Rectal smooth muscle tissue (tissue), 1 donor: ENCODE results near the gene LAMA3.

Experiments used
- H3K27ac ChIP-seq: one replicate; pipeline ENCODE4 v1.7.0; 2013; ENCODE audit warnings: low read depth, low read length, inconsistent platforms
- H3K27me3 ChIP-seq: one replicate; pipeline ENCODE4 v1.7.0; 2013; ENCODE audit warnings: low read length; ENCODE audit not compliant: control insufficient read depth, insufficient read depth
- H3K36me3 ChIP-seq: one replicate; pipeline ENCODE4 v1.7.0; 2013; ENCODE audit warnings: low read length; ENCODE audit not compliant: control insufficient read depth, insufficient read depth
- H3K4me1 ChIP-seq: one replicate; pipeline ENCODE4 v1.7.0; 2013; ENCODE audit warnings: low read length; ENCODE audit not compliant: control insufficient read depth, insufficient read depth
- H3K4me3 ChIP-seq: one replicate; pipeline ENCODE4 v1.7.0; 2013; ENCODE audit warnings: low read length
- H3K9ac ChIP-seq: one replicate; pipeline ENCODE4 v1.7.0; 2013; ENCODE audit warnings: low read length

The LAMA3 gene

DNA sequence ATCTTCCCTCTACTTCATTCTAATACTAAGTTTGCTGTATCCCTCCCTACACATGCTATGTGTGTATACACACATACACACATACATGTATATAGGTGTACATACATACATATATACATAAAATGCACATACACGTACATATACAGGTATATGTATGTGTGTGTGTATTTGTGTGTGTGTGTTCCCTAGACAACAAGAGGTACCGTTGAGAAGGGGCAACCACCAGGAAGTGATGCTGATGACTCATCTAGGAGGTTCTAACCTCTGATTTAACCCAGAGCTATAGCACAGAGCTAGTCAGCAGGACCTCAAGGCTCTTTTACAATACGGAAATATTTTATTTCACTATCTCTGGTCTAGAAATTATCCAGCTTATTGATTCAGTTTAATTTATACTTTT is 139.2 kb downstream of the LAMA3 start:
- Histone ChIP-seq H3K36me3 (no peaks in the 10 kb centered on the region), H3K4me1 (peaks cover 7% of the 10 kb centered on the region), H3K9ac (no peak overlapping the region), H3K4me3 (no peak overlapping the region), H3K27ac (no peak overlapping the region), H3K27me3 (no peaks in the 10 kb centered on the region)

GRCh38 chr18:23832911-23833310 is 143.7 kb downstream of the LAMA3 start:
- no peaks in the 10 kb centered on the region for H3K4me1 ChIP-seq
- no peaks in the 10 kb centered on the region for H3K36me3 ChIP-seq
- no peak overlapping the region for H3K4me3 ChIP-seq

GRCh38 chr18:23833714-23834113 is 144.5 kb downstream of the LAMA3 start:
- H3K4me3 ChIP-seq, result no peak overlapping the region
- H3K4me1 ChIP-seq, result no peaks in the 10 kb centered on the region
- H3K27me3 ChIP-seq, result no peaks in the 10 kb centered on the region
- H3K9ac ChIP-seq, result no peak overlapping the region
- H3K36me3 ChIP-seq, result no peaks in the 10 kb centered on the region
- H3K27ac ChIP-seq, result no peak overlapping the region

More at GRCh38 chr18:23832911-23833310, 143.7 kb downstream of the LAMA3 start:
- H3K27me3 ChIP-seq, result no peaks in the 10 kb centered on the region
- no peak overlapping the region for H3K27ac ChIP-seq
- H3K9ac ChIP-seq, result no peak overlapping the region

DNA sequence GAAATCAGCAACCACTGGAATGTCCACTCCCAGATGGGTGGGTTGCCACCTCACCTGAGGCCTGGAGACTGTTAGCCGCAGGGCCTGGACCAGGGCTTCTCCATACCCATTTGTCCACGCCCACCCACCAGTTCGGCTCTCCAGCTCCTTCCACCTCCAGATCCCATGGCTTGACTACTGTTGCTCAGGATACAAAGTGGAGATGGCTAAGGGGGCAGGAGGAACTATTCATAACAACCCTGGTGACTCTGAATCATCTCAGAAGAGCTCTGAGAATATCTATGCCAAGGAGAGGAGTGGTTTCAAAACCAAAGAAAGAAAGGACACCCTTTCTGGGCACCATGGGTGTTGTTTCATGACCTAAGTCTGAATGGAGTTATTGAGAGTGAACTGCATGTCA is 145.8 kb downstream of the LAMA3 start:
- no peak overlapping the region for H3K27ac ChIP-seq
- H3K36me3 ChIP-seq, result no peaks in the 10 kb centered on the region

GRCh38 chr18:23835506-23835905 is 146.3 kb downstream of the LAMA3 start:
- H3K27me3 ChIP-seq, result no peaks in the 10 kb centered on the region
- H3K4me1 ChIP-seq, result no peaks in the 10 kb centered on the region
- H3K36me3 ChIP-seq, result no peaks in the 10 kb centered on the region
- H3K27ac ChIP-seq, result no peak overlapping the region
- no peak overlapping the region for H3K9ac ChIP-seq
- no peak overlapping the region for H3K4me3 ChIP-seq

More for the DNA sequence above, 145.8 kb downstream of the LAMA3 start:
- H3K27me3 ChIP-seq, result no peaks in the 10 kb centered on the region
- no peak overlapping the region for H3K4me3 ChIP-seq
- H3K9ac ChIP-seq, result no peak overlapping the region
- no peaks in the 10 kb centered on the region for H3K4me1 ChIP-seq

- Histone ChIP-seq H3K4me1 (no peaks in the 10 kb centered on the region), H3K9ac (no peak overlapping the region), H3K4me3 (no peak overlapping the region), H3K27me3 (no peaks in the 10 kb centered on the region), H3K36me3 (no peaks in the 10 kb centered on the region), H3K27ac (no peak overlapping the region)
These were observed 148.3 kb downstream of the LAMA3 start for GRCh38 chr18:23837591-23837990.

DNA sequence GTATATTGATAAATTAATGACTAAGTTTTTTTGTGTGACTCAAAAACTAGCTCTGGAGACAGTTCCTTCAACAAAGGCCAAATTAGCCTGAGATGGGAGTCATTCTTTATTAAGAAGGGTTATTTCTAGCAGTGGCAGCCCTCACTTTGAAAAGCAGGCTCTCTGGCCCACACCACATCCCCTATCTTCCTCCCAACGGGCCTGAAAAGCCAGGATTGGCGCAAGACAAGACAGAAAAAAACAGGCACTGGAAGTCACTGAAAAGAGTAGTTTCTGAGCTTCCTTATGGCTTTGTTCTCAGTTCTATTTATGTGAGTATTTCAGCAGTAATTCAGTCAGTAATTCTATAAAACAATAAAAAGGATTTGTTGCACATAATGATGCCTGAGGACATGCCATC is 149.0 kb downstream of the LAMA3 start:
- Histone ChIP-seq H3K27me3 (no peaks in the 10 kb centered on the region), H3K4me3 (no peak overlapping the region), H3K9ac (no peak overlapping the region), H3K4me1 (no peaks in the 10 kb centered on the region), H3K36me3 (no peaks in the 10 kb centered on the region), H3K27ac (no peak overlapping the region)

- Histone ChIP-seq H3K4me1 (no peaks in the 10 kb centered on the region), H3K27me3 (no peaks in the 10 kb centered on the region), H3K4me3 (no peak overlapping the region), H3K9ac (no peak overlapping the region), H3K36me3 (no peaks in the 10 kb centered on the region), H3K27ac (no peak overlapping the region)
These were observed 149.6 kb downstream of the LAMA3 start for GRCh38 chr18:23838801-23839366.

DNA sequence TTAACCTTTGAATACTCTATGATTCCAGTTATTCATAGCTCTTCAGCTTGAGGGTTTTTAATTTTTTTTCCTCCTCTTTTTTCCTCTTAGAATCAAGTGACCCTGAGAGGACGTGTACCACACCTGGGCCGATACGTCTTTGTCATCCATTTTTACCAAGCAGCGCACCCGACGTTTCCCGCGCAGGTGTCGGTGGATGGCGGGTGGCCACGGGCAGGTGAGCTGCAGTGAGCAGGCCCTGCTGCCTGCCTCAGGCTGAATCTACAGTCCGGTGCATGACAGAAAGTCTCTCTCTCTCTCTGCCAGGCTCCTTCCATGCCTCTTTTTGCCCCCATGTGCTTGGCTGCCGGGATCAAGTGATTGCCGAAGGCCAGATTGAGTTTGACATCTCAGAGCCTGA is 153.1 kb downstream of the LAMA3 start:
- Histone ChIP-seq H3K4me1 (no peaks in the 10 kb centered on the region), H3K27ac (no peak overlapping the region), H3K9ac (no peak overlapping the region)

GRCh38 chr18:23844991-23845680 is 155.9 kb downstream of the LAMA3 start:
- Histone ChIP-seq H3K9ac (no peak overlapping the region), H3K36me3 (no peaks in the 10 kb centered on the region), H3K4me3 (no peak overlapping the region), H3K4me1 (no peaks in the 10 kb centered on the region), H3K27me3 (no peaks in the 10 kb centered on the region), H3K27ac (no peak overlapping the region)

More for the DNA sequence above, 153.1 kb downstream of the LAMA3 start:
- Histone ChIP-seq H3K4me3 (no peak overlapping the region), H3K36me3 (no peaks in the 10 kb centered on the region), H3K27me3 (no peaks in the 10 kb centered on the region)

DNA sequence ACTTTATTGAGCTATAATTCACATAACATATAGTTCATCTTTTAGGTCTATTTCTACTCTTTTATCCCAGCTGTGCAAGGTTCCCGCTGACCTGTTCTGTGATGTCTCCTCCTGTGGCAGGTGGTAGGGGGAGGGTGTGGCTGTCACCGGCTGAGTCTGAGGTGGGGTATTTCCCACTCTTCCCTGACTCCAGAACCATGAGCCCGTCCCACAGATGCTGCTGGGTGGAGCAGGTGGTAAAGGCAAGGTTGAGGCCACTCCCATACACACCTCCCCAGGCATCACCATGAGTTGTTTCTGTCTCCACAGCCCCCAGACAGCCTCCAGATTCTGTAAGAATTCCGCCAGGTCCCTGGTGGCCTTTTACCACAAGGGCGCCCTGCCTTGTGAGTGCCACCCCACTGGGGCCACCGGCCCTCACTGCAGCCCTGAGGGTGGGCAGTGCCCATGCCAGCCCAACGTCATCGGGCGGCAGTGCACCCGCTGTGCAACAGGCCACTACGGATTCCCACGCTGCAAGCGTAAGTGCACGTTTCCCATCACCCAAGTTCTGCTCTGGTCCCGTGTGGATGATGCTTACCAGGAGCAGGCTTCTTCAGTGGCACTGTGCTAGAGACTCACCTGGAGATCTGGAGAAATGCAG is 156.9 kb downstream of the LAMA3 start:
- H3K27me3 ChIP-seq, result no peaks in the 10 kb centered on the region
- no peak overlapping the region for H3K4me3 ChIP-seq
- H3K9ac ChIP-seq, result no peak overlapping the region
- no peaks in the 10 kb centered on the region for H3K36me3 ChIP-seq
- no peak overlapping the region for H3K27ac ChIP-seq
- no peaks in the 10 kb centered on the region for H3K4me1 ChIP-seq

DNA sequence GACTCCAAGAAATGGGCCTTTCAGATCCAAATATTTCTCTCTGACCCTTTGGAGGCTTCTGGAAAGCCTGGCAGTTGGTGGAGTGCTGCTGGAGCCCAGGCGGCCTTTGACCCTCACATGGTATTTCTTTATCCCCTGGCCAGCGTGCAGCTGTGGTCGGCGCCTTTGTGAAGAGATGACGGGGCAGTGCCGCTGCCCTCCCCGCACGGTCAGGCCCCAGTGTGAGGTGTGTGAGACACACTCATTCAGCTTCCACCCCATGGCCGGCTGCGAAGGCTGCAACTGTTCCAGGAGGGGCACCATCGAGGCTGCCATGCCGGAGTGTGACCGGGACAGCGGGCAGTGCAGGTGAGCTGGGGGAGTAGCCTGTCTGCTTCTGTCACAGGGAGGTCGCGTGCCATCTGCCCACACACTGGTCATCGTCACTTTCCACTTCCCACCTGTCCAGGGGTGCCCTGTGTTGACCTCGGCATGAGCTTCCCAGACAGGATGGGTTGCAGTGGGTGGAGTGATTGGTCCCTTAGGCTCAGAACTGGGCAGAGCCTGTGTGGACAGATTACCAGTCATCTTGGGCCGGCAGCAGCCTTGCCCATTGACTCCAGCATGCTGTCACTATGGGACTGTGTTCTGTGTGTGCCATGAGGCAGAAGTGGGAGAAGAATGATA is 158.2 kb downstream of the LAMA3 start:
- H3K9ac ChIP-seq, result no peak overlapping the region
- no peak overlapping the region for H3K4me3 ChIP-seq
- H3K4me1 ChIP-seq, result no peaks in the 10 kb centered on the region
- no peaks in the 10 kb centered on the region for H3K27me3 ChIP-seq
- H3K36me3 ChIP-seq, result no peaks in the 10 kb centered on the region
- H3K27ac ChIP-seq, result no peak overlapping the region
